ENCODE results near the gene PDE6G. TPM values are rescaled to one million over a fixed set of nuclear protein-coding genes. Genes with fewer than 3 reads are reported as not detected.

The PDE6G gene
- total RNA-seq, 4 donors from 2014 or later, result 0.98 TPM; not detected in 3

- intact Hi-C loops (cut with DNase I), result loop anchor here (2.0 kb wide), 1 partner anchor 29 kb away; the partner anchor contains the start of genes NPLOC4 and TSPAN10
- peaks cover 21 to 35% (median 30%) of the 10 kb centered on the region in 4 donors for H3K4me1 ChIP-seq
- 0% methylated on average over 13 of the region's 16 CpGs for WGBS
- no peaks in the 10 kb centered on the region for H3K27me3 ChIP-seq
- DNase-seq (ENCODE audit: extremely low spot score), result no peak
- TF ChIP-seq POLR2AphosphoS5 (IDR thresholded peaks at IDR 0.05) (no peak), CTCF (IDR thresholded peaks at IDR 0.05) (no peak), EP300 (IDR thresholded peaks at IDR 0.05) (no peak), POLR2A (IDR thresholded peaks at IDR 0.05; ENCODE audit: low read depth) (no peak)
- peak overlapping the region; percentile 79 to 93 (median 88) for H3K27ac ChIP-seq (replicated peaks in 1 of 4)
- H3K9me3 ChIP-seq, result no peaks in the 10 kb centered on the region
- H3K36me3 ChIP-seq, result peaks cover 0 to 48% (median 32%) of the 10 kb centered on the region in 4 donors
- H3K4me3 ChIP-seq, result peak overlapping the region; percentile 90 to 100 (median 96)
Measured at GRCh38 chr17:81666092-81666341, 9.7 kb upstream of the PDE6G start.

GRCh38 chr17:81665205-81666091, 9.1 kb upstream of the PDE6G start:
- Histone ChIP-seq H3K27ac (replicated peaks in 1 of 4) (peak overlapping the region; percentile 79 to 93 (median 88)), H3K4me3 (peak overlapping the region; percentile 90 to 100 (median 96)), H3K9me3 (no peaks in the 10 kb centered on the region), H3K36me3 (peaks cover 0 to 42% (median 27%) of the 10 kb centered on the region in 4 donors), H3K27me3 (no peaks in the 10 kb centered on the region), H3K4me1 (peaks cover 21 to 35% (median 30%) of the 10 kb centered on the region in 4 donors)
- intact Hi-C loops (cut with DNase I), result loop anchor here (2.0 kb wide), 1 partner anchor 29 kb away; the partner anchor contains the start of genes NPLOC4 and TSPAN10
- TF ChIP-seq EP300 (IDR thresholded peaks at IDR 0.05) (no peak), CTCF (IDR thresholded peaks at IDR 0.05) (no peak), POLR2AphosphoS5 (IDR thresholded peaks at IDR 0.05) (no peak), POLR2A (IDR thresholded peaks at IDR 0.05; ENCODE audit: low read depth) (no peak)
- 12% methylated on average over 8 of the region's 30 CpGs for WGBS
- no peak for DNase-seq (ENCODE audit: extremely low spot score)

GRCh38 chr17:81664051-81664470, 7.7 kb upstream of the PDE6G start:
- intact Hi-C loops (cut with DNase I), result no loop called here
- peaks cover 0 to 28% (median 13%) of the 10 kb centered on the region in 4 donors for H3K36me3 ChIP-seq
- no peak overlapping the region for H3K4me3 ChIP-seq
- no peaks in the 10 kb centered on the region for H3K9me3 ChIP-seq
- no peak for TF ChIP-seq POLR2A (IDR thresholded peaks at IDR 0.05; ENCODE audit: low read depth)
- no peak for TF ChIP-seq POLR2AphosphoS5 (IDR thresholded peaks at IDR 0.05)
- TF ChIP-seq EP300 (IDR thresholded peaks at IDR 0.05), result no peak
- TF ChIP-seq CTCF (IDR thresholded peaks at IDR 0.05), result no peak
- peaks cover 21 to 35% (median 30%) of the 10 kb centered on the region in 4 donors for H3K4me1 ChIP-seq
- WGBS, result 84% methylated on average over 7 of the region's 7 CpGs
- no peak overlapping the region for H3K27ac ChIP-seq (replicated peaks in 1 of 4)
- H3K27me3 ChIP-seq, result no peaks in the 10 kb centered on the region
- no peak for DNase-seq (ENCODE audit: extremely low spot score)

- no peak overlapping the region for H3K27ac ChIP-seq (replicated peaks in 1 of 4)
- no peak for DNase-seq (ENCODE audit: extremely low spot score)
- TF ChIP-seq POLR2AphosphoS5 (IDR thresholded peaks at IDR 0.05), result no peak
- TF ChIP-seq CTCF (IDR thresholded peaks at IDR 0.05), result no peak
- WGBS, result 90% methylated on average over 4 of the region's 4 CpGs
- no peaks in the 10 kb centered on the region for H3K9me3 ChIP-seq
- no peaks in the 10 kb centered on the region for H3K27me3 ChIP-seq
- intact Hi-C loops (cut with DNase I), result no loop called here
- H3K36me3 ChIP-seq, result peaks cover 0 to 15% (median 5%) of the 10 kb centered on the region in 4 donors
- H3K4me1 ChIP-seq, result peaks cover 10 to 15% (median 13%) of the 10 kb centered on the region in 4 donors
- no peak overlapping the region for H3K4me3 ChIP-seq
Measured at GRCh38 chr17:81662002-81662401, 5.7 kb upstream of the PDE6G start.
